HG02798 (cell line): ENCODE data around the gene ANKRD29.
"Not testable (repeated sequence)": the region's sequence is repeated elsewhere in the genome, so short reads cannot be mapped to it uniquely, and the experiment has no call there.

Experiments
- ATAC-seq: cut with Tn5 transposase; IDR thresholded peaks from one replicate; pipeline ENCODE4 v1.9.1; 2021; ENCODE audit warnings: mild to moderate bottlenecking; ENCODE audit not compliant: unreplicated experiment, poor library complexity

ANKRD29 gene

DNA sequence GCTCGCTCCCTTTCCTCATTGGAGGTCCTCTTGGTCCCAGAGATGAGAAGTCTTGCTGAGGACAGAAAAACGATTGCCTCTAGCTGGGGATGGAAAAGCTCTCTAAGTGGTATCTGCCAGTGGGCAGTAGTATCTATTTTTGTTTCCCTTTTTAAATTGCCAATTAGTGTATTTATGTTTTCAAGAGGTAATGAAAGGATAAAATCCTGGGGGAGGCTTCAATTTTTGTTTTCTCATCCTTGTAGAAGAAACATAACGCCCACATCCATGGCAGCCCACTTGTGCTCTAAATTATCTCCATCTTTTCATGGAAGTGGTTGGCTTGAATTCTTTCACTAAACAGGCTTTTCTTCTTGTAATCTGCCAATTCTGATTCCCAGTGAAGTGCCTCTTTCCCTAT is 14.3 kb downstream of the ANKRD29 start:
- no peak for ATAC-seq

- no peak for ATAC-seq
These were observed 16.4 kb downstream of the ANKRD29 start for GRCh38 chr18:23646282-23646681.

- no peak for ATAC-seq
These were observed 17.0 kb downstream of the ANKRD29 start for GRCh38 chr18:23645568-23646175.

GRCh38 chr18:23643815-23644490 is 18.8 kb downstream of the ANKRD29 start:
- no peak for ATAC-seq

DNA sequence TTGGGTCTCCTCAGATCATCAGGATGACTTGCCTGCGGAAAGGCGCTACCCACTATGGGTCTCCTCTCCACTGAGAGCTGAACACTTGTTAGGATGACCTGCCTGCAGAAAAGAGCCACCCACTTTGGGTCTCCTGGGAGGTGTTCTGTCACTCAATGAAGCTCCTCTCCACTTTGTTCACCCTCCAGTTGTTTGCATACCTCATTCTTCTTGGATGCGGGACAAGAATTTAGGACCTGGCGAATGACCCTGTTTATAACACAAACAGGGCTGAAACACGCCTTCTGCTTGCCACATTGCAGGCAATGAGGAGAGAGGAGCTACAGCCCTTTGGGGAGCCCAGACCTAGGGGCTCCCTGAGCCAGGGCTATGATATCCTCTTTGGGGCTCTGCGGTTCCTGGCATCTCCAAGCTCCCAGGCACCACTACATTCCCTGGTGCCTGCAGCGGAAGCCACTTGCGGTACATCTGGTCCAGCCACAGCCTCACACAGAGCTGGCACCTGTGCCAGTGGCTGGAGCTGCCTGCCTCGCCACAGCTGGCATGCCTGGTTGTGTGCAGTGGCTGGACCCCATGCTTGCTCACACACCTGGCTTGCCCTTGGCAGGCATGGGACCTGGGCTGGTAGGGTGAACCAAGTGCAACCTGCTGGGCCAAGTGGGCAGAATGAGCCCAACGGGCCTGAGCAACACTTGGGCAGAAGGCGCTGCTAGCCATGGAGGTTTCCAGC is 20.6 kb downstream of the ANKRD29 start:
- no peak for ATAC-seq

DNA sequence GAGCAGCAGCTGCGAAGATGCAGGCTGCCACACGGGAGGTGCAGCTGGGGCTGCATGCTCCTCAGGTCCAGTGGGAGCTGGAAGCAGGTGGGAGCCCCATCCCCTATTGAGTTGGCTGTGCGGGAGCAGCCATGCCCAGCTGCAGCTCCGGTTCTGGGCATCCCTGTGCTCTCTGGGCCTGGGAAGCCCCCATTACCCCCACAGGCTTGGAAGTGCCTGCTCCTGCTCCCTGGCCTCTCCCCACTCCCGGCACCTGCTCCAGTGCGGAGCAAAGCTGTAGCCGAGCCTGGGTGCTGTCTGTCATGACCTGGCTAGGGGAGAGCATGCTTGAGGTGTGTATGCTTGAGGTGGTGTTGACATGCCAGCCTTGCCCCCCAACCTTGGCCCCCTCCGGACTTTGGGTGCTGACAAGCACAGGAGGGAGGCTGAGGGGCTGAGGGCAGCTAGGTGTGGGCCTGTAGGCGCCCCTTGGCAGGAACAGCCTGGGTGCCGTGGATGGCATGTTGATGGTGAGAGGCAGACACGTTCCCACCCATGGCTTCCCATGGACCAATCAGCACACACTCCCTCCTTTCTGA is 21.5 kb downstream of the ANKRD29 start:
- ATAC-seq = no peak

- no peak for ATAC-seq
These were observed 22.7 kb downstream of the ANKRD29 start for GRCh38 chr18:23640052-23640451.

- ATAC-seq = not testable (repeated sequence)
These were observed 26.3 kb downstream of the ANKRD29 start for GRCh38 chr18:23636433-23636832.

- ATAC-seq = no peak
These were observed 26.7 kb downstream of the ANKRD29 start for GRCh38 chr18:23636071-23636399.

DNA sequence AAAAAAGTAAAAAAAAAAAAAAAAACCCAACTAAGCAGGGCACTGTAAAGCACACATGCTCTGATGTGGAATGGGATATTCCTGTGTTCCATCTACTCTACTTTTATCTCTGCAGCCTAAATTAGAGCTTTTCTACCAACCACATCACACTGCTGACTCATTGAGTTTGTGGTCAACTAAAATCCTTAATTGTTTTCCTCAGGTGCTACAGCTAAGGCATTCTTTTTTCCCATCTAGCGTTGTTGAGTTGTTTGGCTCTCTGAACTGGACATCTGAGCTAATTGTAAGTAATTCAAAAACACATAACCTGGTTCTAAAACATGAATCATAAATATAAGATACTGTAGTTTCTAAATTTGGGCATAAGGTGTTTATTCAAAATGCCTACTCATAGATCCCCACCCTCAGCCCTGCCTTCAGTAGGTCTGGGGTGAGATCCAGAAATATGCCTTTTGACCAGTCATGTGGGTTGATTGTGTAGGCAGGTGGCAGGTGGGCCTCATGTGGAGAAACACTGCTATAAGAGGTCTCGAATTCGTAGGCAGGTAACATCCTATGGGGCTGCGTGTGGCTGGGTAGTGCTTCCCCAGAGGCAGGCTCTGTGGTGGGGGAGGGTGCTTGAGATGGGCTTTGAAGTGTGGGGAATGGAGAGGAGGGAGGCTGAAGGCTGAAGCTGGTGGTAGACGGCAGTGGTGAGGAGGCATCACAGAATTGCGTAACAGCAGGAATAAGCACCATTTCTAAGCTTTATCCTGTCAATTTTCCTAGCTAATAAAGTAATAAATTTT is 27.2 kb downstream of the ANKRD29 start:
- no peak for ATAC-seq

DNA sequence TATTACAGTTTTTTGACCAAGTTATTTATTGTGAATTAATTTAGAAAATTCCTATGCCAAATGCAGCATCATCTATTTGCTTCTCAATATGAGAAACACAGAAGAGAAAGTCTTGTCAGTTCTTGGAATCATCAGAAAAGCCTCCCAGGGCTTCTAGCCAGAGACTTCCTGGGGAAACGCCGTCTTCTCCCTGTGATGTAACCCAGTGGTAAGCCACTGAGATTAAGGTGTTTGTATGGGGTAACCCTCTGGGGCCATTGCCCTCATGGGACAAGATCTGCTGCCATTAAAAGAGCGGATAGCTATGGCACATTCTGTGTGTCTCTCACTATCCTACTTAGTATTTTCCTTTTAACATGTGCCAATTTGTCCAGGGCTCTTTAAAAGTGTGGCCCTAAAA is 28.0 kb downstream of the ANKRD29 start:
- ATAC-seq = no peak

GRCh38 chr18:23632615-23633014 is 30.1 kb downstream of the ANKRD29 start:
- no peak for ATAC-seq

DNA sequence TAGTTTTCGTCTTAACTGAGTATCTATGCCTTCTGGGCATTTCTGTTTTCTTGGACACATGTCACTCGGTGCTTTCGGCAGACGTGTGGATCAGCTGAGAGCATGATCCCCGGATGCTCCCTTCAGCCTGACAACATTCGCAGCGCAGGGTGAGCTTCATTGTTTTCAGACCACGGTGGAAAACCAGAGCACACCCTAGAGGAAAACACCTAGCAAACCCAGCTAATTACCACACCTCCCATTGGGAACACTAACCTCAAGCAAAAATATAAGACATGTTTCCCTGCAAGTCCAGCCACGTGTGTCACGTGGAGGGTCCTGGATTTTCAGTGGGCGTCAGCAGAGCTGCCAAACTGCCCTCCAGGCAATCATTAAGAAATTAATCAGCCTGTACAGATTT is 31.0 kb downstream of the ANKRD29 start:
- ATAC-seq = no peak

DNA sequence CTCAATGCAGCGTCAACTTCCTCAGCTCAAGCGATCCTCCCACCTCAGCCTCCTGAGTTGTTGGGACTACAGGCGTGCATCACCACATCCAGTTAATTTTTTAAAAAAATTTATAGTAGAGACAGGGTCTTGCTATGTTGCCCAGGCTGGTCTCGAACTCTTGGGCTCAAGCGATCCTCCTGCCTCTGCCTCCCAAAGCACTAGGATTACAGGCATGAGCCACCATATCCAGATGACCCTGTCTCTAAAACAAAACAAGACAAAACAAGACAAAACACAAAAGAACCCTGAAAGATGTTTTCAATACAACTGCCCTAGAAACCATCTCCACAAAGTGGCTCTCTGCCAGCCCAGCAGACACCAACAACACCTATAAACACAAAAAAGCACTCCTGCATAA is 31.4 kb downstream of the ANKRD29 start:
- ATAC-seq = no peak

DNA sequence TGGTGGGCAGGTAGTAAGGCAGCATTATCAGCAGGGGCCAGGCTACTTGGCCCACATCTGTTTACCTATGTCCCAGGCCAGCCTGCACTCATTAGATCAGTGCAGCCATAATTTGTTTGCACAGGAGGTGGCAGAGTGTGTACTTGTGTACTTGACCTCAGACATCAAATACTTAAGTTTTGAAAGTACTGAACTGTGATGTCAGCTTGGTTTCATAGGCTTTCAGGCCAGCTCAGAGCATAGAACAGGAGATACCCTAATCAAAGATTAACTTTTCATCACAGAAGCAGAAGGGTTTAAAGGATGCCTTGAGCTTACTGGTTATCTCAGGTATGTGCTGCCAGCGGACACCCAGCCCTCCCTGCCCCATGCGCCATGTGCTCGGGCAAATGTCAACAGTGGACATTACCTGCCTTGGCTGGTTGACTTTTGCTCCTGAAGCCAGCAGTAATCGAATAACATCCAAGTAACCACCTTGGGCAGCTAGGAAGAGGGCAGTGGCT is 33.2 kb downstream of the ANKRD29 start:
- peak; percentile 84 for ATAC-seq

DNA sequence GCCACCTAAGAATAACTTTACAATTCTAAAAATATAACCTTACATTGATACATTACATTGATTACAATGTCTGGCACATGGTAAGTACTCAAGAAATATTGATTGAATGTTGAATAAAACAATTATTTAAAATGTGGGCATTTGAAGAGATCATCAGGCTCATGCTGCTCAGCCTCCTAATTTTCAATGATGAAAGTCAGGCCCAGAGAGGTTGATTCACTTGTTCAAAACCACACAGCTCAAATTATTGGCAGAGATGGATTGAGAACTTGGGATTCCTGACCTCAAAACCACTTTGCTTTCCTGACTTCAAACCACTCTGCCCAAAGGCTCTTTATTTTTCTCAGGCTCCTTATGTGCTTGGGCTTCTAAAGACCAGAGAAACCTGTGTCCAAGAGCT is 34.7 kb downstream of the ANKRD29 start:
- ATAC-seq = no peak

- ATAC-seq = no peak
These were observed 35.4 kb downstream of the ANKRD29 start for GRCh38 chr18:23627321-23627720.

DNA sequence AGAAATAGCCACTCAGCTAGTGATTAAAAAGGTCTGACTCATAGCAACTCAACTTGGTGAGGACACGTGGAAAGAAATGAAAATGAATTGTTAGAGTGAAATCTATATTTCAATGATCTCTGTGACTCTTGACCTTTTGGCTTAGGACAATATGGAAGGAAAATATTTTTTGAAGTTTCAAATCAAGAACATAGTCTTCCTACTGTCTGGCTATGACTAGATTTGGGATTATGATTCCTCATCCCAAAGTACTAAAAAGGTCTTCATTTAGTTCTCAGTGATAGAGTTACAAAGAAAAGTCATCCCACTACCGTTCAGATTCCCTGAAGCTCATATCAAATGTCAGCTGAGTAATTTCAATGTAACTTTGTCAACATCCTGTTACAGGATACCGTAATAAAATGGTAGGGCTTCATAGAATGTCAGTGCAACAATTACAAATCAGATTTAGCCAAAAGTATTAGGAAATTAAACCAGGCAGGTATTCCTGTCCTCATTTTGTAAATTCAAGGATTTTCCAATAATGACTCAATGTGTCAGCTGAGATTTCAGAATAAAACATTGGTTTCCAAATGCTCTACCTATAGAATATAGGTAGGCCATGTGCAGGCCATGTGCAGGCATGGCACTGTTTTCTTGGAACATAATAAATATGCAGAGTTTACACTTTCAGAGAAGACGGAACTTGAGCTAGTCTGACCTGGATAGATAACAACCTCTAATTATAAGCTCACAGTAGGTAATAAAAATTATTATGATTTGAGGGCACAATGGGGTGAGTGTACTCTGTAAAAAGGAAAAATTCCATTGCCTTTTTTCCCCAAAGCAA is 36.0 kb downstream of the ANKRD29 start:
- no peak for ATAC-seq

DNA sequence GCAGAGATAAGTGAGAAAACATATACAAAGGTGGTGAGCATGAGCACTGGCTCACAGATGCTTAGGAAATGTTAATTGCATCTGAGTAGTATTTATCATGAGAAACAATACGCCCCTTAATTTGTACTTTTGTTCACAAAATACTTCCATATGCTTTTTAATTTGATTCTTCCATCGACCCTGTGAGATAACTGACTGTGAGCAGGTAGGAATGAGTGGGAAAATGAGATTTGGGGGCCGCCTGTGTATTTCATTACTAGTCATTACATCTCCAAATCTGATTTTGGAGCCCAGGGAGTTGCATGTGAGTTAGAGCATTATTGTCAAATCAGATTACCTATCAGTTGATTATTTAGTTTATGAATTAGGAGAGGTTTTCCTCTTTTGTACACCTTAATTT is 39.7 kb downstream of the ANKRD29 start:
- no peak for ATAC-seq
